Testis (tissue), 3 donors: Measurements from ENCODE around the gene GNL3L. TPM values are rescaled to one million over a fixed set of nuclear protein-coding genes. Genes with fewer than 3 reads are reported as not detected.
A peak's percentile ranks its signal among the peaks of the same experiment; 100 is the strongest.
"Not testable (repeated sequence)": the region's sequence is repeated elsewhere in the genome, so short reads cannot be mapped to it uniquely, and the experiment has no call there.

Experiments used
- DNase-seq: peaks from one replicate; pipeline ENCODE4 v3.0.0-alpha.2; 2019
- H3K27ac ChIP-seq, 2 donors: fragments of 200-600 bp; sonication (generic); one replicate each; pipeline ENCODE4 v1.5.1; 2019
- H3K27me3 ChIP-seq: fragments of 200-600 bp; sonication (generic); one replicate; pipeline ENCODE4 v1.5.1; 2019
- H3K36me3 ChIP-seq: fragments of 200-600 bp; sonication (generic); one replicate; pipeline ENCODE4 v1.5.1; 2017; ENCODE audit warnings: low read depth; ENCODE audit errors: missing control alignments
- H3K4me1 ChIP-seq: fragments of 200-600 bp; sonication (generic); one replicate; pipeline ENCODE4 v1.5.1; 2019
- H3K4me3 ChIP-seq, 2 donors: fragments of 200-600 bp; sonication (generic); one replicate each; pipeline ENCODE4 v1.5.1; 2017 to 2019
- H3K9me3 ChIP-seq: fragments of 200-600 bp; sonication (generic); one replicate; pipeline ENCODE4 v1.5.1; 2017
- CTCF ChIP-seq, 3 experiments: fragments of 450-650 bp in 2 of 3; fragments of 200-600 bp in 1 of 3; sonication (generic) in 1 of 3; IDR thresholded peaks; one replicate each; pipeline ENCODE4 v1.5.1; 2016 to 2019; ENCODE audit warnings: antibody characterized with exemption in 3 of 3, mild to moderate bottlenecking in 2 of 3, moderate library complexity in 1 of 3
- POLR2A ChIP-seq: fragments of 450-650 bp; IDR thresholded peaks from one replicate; pipeline ENCODE4 v1.6.1; 2017; ENCODE audit warnings: antibody characterized with exemption, mild to moderate bottlenecking, moderate library complexity
- WGBS, 2 donors: methylation state at CpG; one replicate each; pipeline ENCODE4 v1.1.5; 2018; 5-methylcytosine and 5-hydroxymethylcytosine counted together
- intact Hi-C: fragments of 100-400 bp; cut with DNase I; formaldehyde crosslinking; loops from one replicate; pipeline ENCODE4 v1.15.1; 2023; ENCODE audit warnings: low total_unique reads
- polyA plus RNA-seq: library from polyadenylated mRNA; stranded (reverse); fragments of 350-450 nt; fragmentation: Illumina TruSeq; extraction: RNeasy Lipid Tissue Mini Kit (QIAGEN cat#74804); gene quantifications from one replicate; pipeline ENCODE4 v1.2.3, GENCODE V29; 2014; ENCODE audit warnings: low read depth, low replicate concordance; ENCODE audit not compliant: insufficient read depth
- total RNA-seq, 2 donors: library from RNA; depleted of rRNA; stranded (reverse); fragments of >200 nt; gene quantifications; one replicate each; pipeline ENCODE4 v1.2.3, GENCODE V29; 2016

The GNL3L gene
- total and polyA plus RNA-seq, 3 donors from 2014 or later = 7.4 to 32.3 (median 27.6) TPM

DNA sequence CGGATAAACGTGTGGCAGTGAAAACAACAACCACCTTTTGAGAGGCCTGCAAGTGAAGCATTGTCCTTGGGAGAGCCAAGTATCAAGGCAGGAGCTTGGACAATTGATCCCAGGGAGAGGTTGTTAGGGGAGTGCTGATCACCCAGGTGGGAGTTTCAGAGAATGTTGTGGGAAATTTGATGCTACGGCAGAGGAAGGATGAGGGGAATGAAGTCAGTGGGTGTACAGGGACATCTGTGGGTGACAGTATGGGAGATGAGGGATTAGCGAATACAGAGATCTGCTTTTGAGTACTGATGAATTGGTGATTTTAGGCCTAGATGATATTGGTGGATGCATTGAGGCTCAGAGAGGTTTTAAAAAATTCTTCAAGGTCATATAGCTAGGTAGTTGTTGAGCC lies 4.3 kb downstream of the GNL3L start:
- Histone ChIP-seq H3K27me3 (no peaks in the 10 kb centered on the region), H3K27ac (no peak overlapping the region)

DNA sequence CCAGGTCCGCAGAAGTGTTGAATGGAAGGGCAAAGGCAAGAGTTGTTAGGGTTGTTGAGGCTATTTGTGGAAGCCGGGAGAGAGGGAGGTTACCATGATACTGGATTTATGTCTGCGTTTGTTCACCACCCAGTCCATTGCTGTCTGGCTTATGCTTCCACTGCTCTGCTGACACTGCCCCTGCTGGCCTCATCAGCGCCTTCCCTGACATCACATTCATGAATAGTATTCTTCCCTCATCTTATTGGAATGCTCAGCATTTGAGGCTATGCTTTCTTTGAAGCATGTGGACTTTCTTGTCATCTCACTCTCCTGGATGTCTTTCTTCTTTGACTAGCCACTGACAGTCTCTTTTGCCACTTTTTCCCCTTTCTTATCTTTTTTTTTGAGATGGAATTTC lies 10.3 kb downstream of the GNL3L start:
- H3K9me3 ChIP-seq = no peaks in the 10 kb centered on the region
- H3K4me3 ChIP-seq = no peak overlapping the region
- no peak for TF ChIP-seq POLR2A
- no peak for TF ChIP-seq CTCF (IDR thresholded peaks at IDR 0.05)
- H3K27ac ChIP-seq = no peak overlapping the region
- intact Hi-C loops = no loop called here
- H3K36me3 ChIP-seq = no peaks in the 10 kb centered on the region
- 78 to 80% methylated on average over 4 of the region's 4 CpGs for WGBS, 2 donors
- peak; percentile 15 for DNase-seq
- H3K4me1 ChIP-seq = no peaks in the 10 kb centered on the region
- no peaks in the 10 kb centered on the region for H3K27me3 ChIP-seq

More for the DNA sequence above, 4.3 kb downstream of the GNL3L start:
- Histone ChIP-seq H3K4me3 (no peak overlapping the region), H3K4me1 (no peaks in the 10 kb centered on the region), H3K36me3 (no peaks in the 10 kb centered on the region), H3K9me3 (no peaks in the 10 kb centered on the region)
- no peak for DNase-seq
- TF ChIP-seq POLR2A = no peak
- intact Hi-C loops = no loop called here
- WGBS, 2 donors = 83 to 92% methylated on average over 3 to 4 of the region's 4 CpGs

GRCh38 chrX:54542239-54542638 lies 12.2 kb downstream of the GNL3L start:
- H3K4me3 ChIP-seq, H3K27me3 ChIP-seq, H3K9me3 ChIP-seq, H3K36me3 ChIP-seq, DNase-seq, H3K27ac ChIP-seq, H3K4me1 ChIP-seq, intact Hi-C loops: not testable (repeated sequence)
- WGBS, 2 donors = 89% methylated on average over 3 of the region's 4 CpGs; no CpG with 5 or more reads in 1 of the 2 donors

DNA sequence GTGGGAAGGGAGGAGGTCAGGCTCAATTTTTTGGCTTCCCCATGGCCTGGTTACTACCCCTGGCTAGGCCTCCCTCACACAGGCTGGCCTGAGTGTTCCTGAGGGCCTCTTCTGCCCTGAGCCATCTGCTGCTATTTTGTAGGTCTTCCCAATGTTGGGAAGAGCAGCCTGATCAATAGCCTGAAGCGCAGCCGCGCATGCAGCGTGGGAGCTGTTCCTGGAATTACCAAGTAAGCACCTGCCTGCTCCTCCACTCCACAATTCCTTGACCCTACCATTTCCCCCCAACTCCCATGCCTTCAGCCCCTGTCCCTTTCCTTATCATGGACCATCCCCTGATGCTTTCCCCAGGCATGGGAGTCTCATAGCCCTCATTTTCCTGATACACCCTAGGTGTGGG lies 20.8 kb downstream of the GNL3L start:
- WGBS, 2 donors = 100% methylated on average over 4 of the region's 4 CpGs; no CpG with 5 or more reads in 1 of the 2 donors
- H3K27ac ChIP-seq = no peak overlapping the region
- H3K9me3 ChIP-seq = no peaks in the 10 kb centered on the region
- intact Hi-C loops = no loop called here
- no peak for TF ChIP-seq CTCF (IDR thresholded peaks at IDR 0.05)
- no peak for TF ChIP-seq POLR2A
- H3K4me3 ChIP-seq = no peak overlapping the region
- H3K4me1 ChIP-seq = no peaks in the 10 kb centered on the region
- no peaks in the 10 kb centered on the region for H3K36me3 ChIP-seq
- H3K27me3 ChIP-seq = no peaks in the 10 kb centered on the region
- no peak for DNase-seq

- TF ChIP-seq POLR2A (no peak), CTCF (IDR thresholded peaks at IDR 0.05) (no peak)
- intact Hi-C loops = no loop called here
- no peak overlapping the region for H3K4me3 ChIP-seq
- DNase-seq = no peak
- H3K4me1 ChIP-seq = no peaks in the 10 kb centered on the region
- no peaks in the 10 kb centered on the region for H3K36me3 ChIP-seq
- H3K27ac ChIP-seq = no peak overlapping the region
- no peaks in the 10 kb centered on the region for H3K27me3 ChIP-seq
- no peaks in the 10 kb centered on the region for H3K9me3 ChIP-seq
- 88 to 100% methylated on average over 1 to 5 of the region's 8 CpGs for WGBS, 2 donors
Measured at GRCh38 chrX:54551801-54552200, 21.8 kb downstream of the GNL3L start.

- H3K27ac ChIP-seq, intact Hi-C loops, DNase-seq, H3K4me1 ChIP-seq, H3K27me3 ChIP-seq, H3K36me3 ChIP-seq, H3K9me3 ChIP-seq, H3K4me3 ChIP-seq: not testable (repeated sequence)
- 60 to 99% methylated on average over 1 to 7 of the region's 7 CpGs for WGBS, 2 donors
Measured at GRCh38 chrX:54555006-54555405, 25.0 kb downstream of the GNL3L start.
